ENCODE measurements around the gene EXOSC10. TPM values are rescaled to one million over a fixed set of nuclear protein-coding genes. Genes with fewer than 3 reads are reported as not detected.

Gene EXOSC10
- total and polyA plus RNA-seq, 2 of the 4 experiments (the other 2 are of a cell fraction) = 64.5 to 66.0 TPM

- CTCF ChIA-PET = interaction anchor here (1.4 kb wide), 1 partner anchor 20 kb away, joined by 5 read pairs; no protein-coding TSS in a partner anchor
- Histone ChIP-seq H3K79me1 (ENCODE audit: low read depth in 1 of 2, low read length in 2 of 2) (peaks cover 24 to 47% of the 10 kb centered on the region in 2 experiments), H3K23ac (ENCODE audit: low read depth, low read length) (no peak overlapping the region), H3K4me2 (ENCODE audit: low read depth, low read length) (no peak overlapping the region), H3K14ac (replicated peaks; ENCODE audit: low read depth, low read length) (no peak overlapping the region), H3K9me3 (ENCODE audit: control insufficient read depth, insufficient read depth, low read length) (no peaks in the 10 kb centered on the region), H3K27ac (ENCODE audit: insufficient read depth, low read length) (no peak overlapping the region), H4K91ac (ENCODE audit: insufficient read depth, low read depth, low read length) (no peak overlapping the region), H2BK15ac (ENCODE audit: low read depth, low read length) (no peak overlapping the region), H4K20me1 (ENCODE audit: insufficient read depth, low read length) (peaks cover 24% of the 10 kb centered on the region), H2AFZ (replicated peaks; ENCODE audit: low read length, poor library complexity) (no peak overlapping the region), H4K5ac (ENCODE audit: low read depth, low read length) (no peak overlapping the region), H3K18ac (ENCODE audit: low read depth, low read length) (no peak overlapping the region), H3K36me3 (ENCODE audit: control insufficient read depth, insufficient read depth, low read length) (peaks cover 17% of the 10 kb centered on the region), H3K4me3 (ENCODE audit: insufficient read depth, low read depth, low read length) (no peak overlapping the region), H3K4ac (ENCODE audit: low read depth, low read length) (no peak overlapping the region), H4K8ac (ENCODE audit: low read depth in 2 of 2, low read length in 2 of 2) (no peak overlapping the region), H3K56ac (ENCODE audit: extremely low read depth, insufficient read depth, low read length) (no peak overlapping the region), H3K4me1 (ENCODE audit: control insufficient read depth, insufficient read depth, low read length) (peaks cover 8% of the 10 kb centered on the region), H2BK5ac (ENCODE audit: low read depth, low read length, poor library complexity, severe bottlenecking) (no peak overlapping the region), H2AK9ac (replicated peaks; ENCODE audit: low read depth, low read length, poor library complexity) (no peak overlapping the region), H2BK20ac (ENCODE audit: low read depth, low read length) (no peak overlapping the region), H3K27me3 (ENCODE audit: control insufficient read depth, insufficient read depth, low read length) (no peaks in the 10 kb centered on the region), H3K9ac (ENCODE audit: low read depth, low read length) (no peak overlapping the region), H3K9me1 (ENCODE audit: insufficient read depth, low read length) (peaks cover 8% of the 10 kb centered on the region; the same call in 1 of the 2 replicates), H2BK120ac (ENCODE audit: low read depth, low read length) (no peak overlapping the region), H2AK5ac (ENCODE audit: low read depth, low read length) (no peak overlapping the region)
- intact Hi-C loops (cut with micrococcal nuclease) (no loop called here), dilution Hi-C loops (cut with HindIII; ENCODE audit: low sequenced_read_pairs, unreplicated experiment) (no loop called here), in situ Hi-C loops (cut with MboI; ENCODE audit: low sequenced_read_pairs) (no loop called here)
- ATAC-seq (ENCODE audit: low read depth) = no peak
- no peak for DNase-seq
- no CpG with 5 or more reads among the region's 8 CpGs for WGBS, 2 experiments (ENCODE audit: extremely low coverage in 2 of 2, insufficient read length in 1 of 2)
- TF ChIP-seq SMC3 (IDR thresholded peaks at IDR 0.05; ENCODE audit: low read depth, low read length) (no peak), MAZ (IDR thresholded peaks at IDR 0.05; ENCODE audit: borderline replicate concordance, low read depth, low read length) (no peak), NFE2L2 (IDR thresholded peaks at IDR 0.05; ENCODE audit: low read depth, low read length) (no peak), FOS (IDR thresholded peaks at IDR 0.05; ENCODE audit: low read depth, low read length) (no peak), MAFK (IDR thresholded peaks at IDR 0.05; ENCODE audit: low read depth, low read length) (no peak), CHD1 (IDR thresholded peaks at IDR 0.05; ENCODE audit: low read depth, low read length) (no peak), POLR2A (IDR thresholded peaks at IDR 0.05; ENCODE audit: low read depth, low read length) (no peak), RCOR1 (IDR thresholded peaks at IDR 0.05; ENCODE audit: insufficient replicate concordance, low read length) (no peak), RFX5 (IDR thresholded peaks at IDR 0.05; ENCODE audit: low read depth, low read length) (no peak), CEBPB (IDR thresholded peaks at IDR 0.05; ENCODE audit: low read depth, low read length) (no peak), RAD21 (IDR thresholded peaks at IDR 0.05; ENCODE audit: low read length) (no peak), BHLHE40 (IDR thresholded peaks at IDR 0.05; ENCODE audit: low read depth, low read length) (no peak), MXI1 (IDR thresholded peaks at IDR 0.05; ENCODE audit: borderline replicate concordance, low read depth, low read length) (no peak)
- TF ChIP-seq, protein P1, sequence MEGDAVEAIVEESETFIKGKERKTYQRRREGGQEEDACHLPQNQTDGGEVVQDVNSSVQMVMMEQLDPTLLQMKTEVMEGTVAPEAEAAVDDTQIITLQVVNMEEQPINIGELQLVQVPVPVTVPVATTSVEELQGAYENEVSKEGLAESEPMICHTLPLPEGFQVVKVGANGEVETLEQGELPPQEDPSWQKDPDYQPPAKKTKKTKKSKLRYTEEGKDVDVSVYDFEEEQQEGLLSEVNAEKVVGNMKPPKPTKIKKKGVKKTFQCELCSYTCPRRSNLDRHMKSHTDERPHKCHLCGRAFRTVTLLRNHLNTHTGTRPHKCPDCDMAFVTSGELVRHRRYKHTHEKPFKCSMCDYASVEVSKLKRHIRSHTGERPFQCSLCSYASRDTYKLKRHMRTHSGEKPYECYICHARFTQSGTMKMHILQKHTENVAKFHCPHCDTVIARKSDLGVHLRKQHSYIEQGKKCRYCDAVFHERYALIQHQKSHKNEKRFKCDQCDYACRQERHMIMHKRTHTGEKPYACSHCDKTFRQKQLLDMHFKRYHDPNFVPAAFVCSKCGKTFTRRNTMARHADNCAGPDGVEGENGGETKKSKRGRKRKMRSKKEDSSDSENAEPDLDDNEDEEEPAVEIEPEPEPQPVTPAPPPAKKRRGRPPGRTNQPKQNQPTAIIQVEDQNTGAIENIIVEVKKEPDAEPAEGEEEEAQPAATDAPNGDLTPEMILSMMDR (conservative IDR thresholded peaks at IDR 0.05; ENCODE audit: low read depth, low read length) = no peak
- TF ChIP-seq, protein P2, sequence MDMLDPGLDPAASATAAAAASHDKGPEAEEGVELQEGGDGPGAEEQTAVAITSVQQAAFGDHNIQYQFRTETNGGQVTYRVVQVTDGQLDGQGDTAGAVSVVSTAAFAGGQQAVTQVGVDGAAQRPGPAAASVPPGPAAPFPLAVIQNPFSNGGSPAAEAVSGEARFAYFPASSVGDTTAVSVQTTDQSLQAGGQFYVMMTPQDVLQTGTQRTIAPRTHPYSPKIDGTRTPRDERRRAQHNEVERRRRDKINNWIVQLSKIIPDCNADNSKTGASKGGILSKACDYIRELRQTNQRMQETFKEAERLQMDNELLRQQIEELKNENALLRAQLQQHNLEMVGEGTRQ (IDR thresholded peaks at IDR 0.05; ENCODE audit: low read depth, low read length) = no peak
- TF ChIP-seq, protein P3, sequence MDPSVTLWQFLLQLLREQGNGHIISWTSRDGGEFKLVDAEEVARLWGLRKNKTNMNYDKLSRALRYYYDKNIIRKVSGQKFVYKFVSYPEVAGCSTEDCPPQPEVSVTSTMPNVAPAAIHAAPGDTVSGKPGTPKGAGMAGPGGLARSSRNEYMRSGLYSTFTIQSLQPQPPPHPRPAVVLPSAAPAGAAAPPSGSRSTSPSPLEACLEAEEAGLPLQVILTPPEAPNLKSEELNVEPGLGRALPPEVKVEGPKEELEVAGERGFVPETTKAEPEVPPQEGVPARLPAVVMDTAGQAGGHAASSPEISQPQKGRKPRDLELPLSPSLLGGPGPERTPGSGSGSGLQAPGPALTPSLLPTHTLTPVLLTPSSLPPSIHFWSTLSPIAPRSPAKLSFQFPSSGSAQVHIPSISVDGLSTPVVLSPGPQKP (IDR thresholded peaks at IDR 0.05; ENCODE audit: borderline replicate concordance, low read depth, low read length) = no peak
- POLR2A ChIA-PET (ENCODE audit: unreplicated experiment) = no interaction called here
- BruUV-seq (replicated peaks) = no TSS peak
Measured at GRCh38 chr1:11057477-11057876, 42.2 kb downstream of the EXOSC10 start.

Measured in IMR-90 (cell line).